HepG2 (cell line): ENCODE data around the gene UNC13D. TPM values are rescaled to one million over a fixed set of nuclear protein-coding genes. Genes with fewer than 3 reads are reported as not detected.

Experiments used
- ARNTL ChIP-seq: sonication (generic); formaldehyde crosslinking; IDR thresholded peaks from 2 replicates; pipeline ENCODE4 v1.4.0; 2020; ENCODE audit warnings: mild to moderate bottlenecking, missing genetic modification reagents
- ATF2 ChIP-seq: sonication (generic); formaldehyde crosslinking; IDR thresholded peaks from 2 replicates; pipeline ENCODE4 v1.4.0; 2020; ENCODE audit warnings: missing genetic modification reagents
- EED ChIP-seq: sonication (generic); formaldehyde crosslinking; IDR thresholded peaks from 2 replicates; pipeline ENCODE4 v1.5.0; 2020; ENCODE audit warnings: mild to moderate bottlenecking, missing genetic modification reagents
- ETV5 ChIP-seq: IDR thresholded peaks from 2 replicates; pipeline ENCODE4 v1.6.1; 2018; ENCODE audit warnings: missing biosample characterization, missing genetic modification reagents, inconsistent platforms, borderline replicate concordance
- GABPB1 ChIP-seq: IDR thresholded peaks from 2 replicates; pipeline ENCODE4 v1.6.1; 2016; ENCODE audit warnings: mild to moderate bottlenecking, missing genetic modification reagents, moderate library complexity, missing compliant biosample characterization
- SRY ChIP-seq: sonication (generic); formaldehyde crosslinking; IDR thresholded peaks from 2 replicates; pipeline ENCODE4 v1.8.0; 2022; ENCODE audit warnings: mild to moderate bottlenecking, missing genetic modification reagents
- U2AF1 ChIP-seq: fragments of 200-400 bp; formaldehyde crosslinking; optimal IDR thresholded peaks from 2 replicates; pipeline ENCODE3; 2017; ENCODE audit warnings: mild to moderate bottlenecking, low read depth, low read length
- ZBTB8A ChIP-seq: sonication (generic); formaldehyde crosslinking; IDR thresholded peaks from 2 replicates; pipeline ENCODE4 v1.4.0; 2020; ENCODE audit warnings: mild to moderate bottlenecking, low read depth, missing genetic modification reagents, borderline replicate concordance
- ZNF264 ChIP-seq: sonication (generic); formaldehyde crosslinking; IDR thresholded peaks from 2 replicates; pipeline ENCODE4 v1.4.0; 2020; ENCODE audit warnings: missing genetic modification reagents
- ZNF597 ChIP-seq: sonication (generic); formaldehyde crosslinking; IDR thresholded peaks from 2 replicates; pipeline ENCODE4 v1.5.0; 2020; ENCODE audit warnings: missing genetic modification reagents
- ZNF605 ChIP-seq: sonication (generic); formaldehyde crosslinking; IDR thresholded peaks from 2 replicates; pipeline ENCODE4 v1.8.0; 2022; ENCODE audit warnings: mild to moderate bottlenecking, missing genetic modification reagents
- ZNF746 ChIP-seq: sonication (generic); formaldehyde crosslinking; IDR thresholded peaks from 2 replicates; pipeline ENCODE4 v1.8.0; 2022; ENCODE audit warnings: mild to moderate bottlenecking, missing genetic modification reagents
- polyA plus RNA-seq, 8 experiments: library from polyadenylated mRNA; depleted of rRNA in 3 of 8; stranded (reverse) in 7 of 8; unstranded in 1 of 8; fragments of >200 nt; fragmentation: Illumina TruSeq in 4 of 8; extraction: Trizol in 4 of 8; gene quantifications; 2 replicates each; pipeline versions ENCODE4 v1.2.1 to v1.2.3, GENCODE V29; 2011 to 2016; ENCODE audit warnings: low read depth in 4 of 8, missing spikeins in 1 of 8, mixed read lengths in 1 of 8; ENCODE audit not compliant: insufficient read depth in 1 of 8
- total RNA-seq, 5 experiments: library from RNA; depleted of rRNA; stranded (reverse); fragments of >200 nt; fragmentation: Illumina TruSeq; extraction: Trizol; gene quantifications; 2 replicates each; pipeline ENCODE4 v1.2.3, GENCODE V29; 2016; ENCODE audit warnings: low read depth in 1 of 5
- TF ChIP-seq, protein P1 (sequence below): sonication (generic); formaldehyde crosslinking; IDR thresholded peaks from 2 replicates; pipeline ENCODE4 v1.5.1; 2020; ENCODE audit warnings: missing genetic modification reagents, mild to moderate bottlenecking, borderline replicate concordance
- TF ChIP-seq, protein P2 (sequence below): sonication (generic); formaldehyde crosslinking; IDR thresholded peaks from 2 replicates; pipeline ENCODE4 v1.8.1; 2023; ENCODE audit warnings: mild to moderate bottlenecking, missing genetic modification reagents
- TF ChIP-seq, protein P3 (sequence below): sonication (generic); formaldehyde crosslinking; IDR thresholded peaks from 2 replicates; pipeline ENCODE4 v1.4.0; 2020; ENCODE audit warnings: missing genetic modification reagents, borderline replicate concordance
- TF ChIP-seq, protein P4 (sequence below): sonication (generic); formaldehyde crosslinking; IDR thresholded peaks from 2 replicates; pipeline ENCODE4 v1.8.0; 2022; ENCODE audit warnings: mild to moderate bottlenecking, missing genetic modification reagents

Gene UNC13D
- total and polyA plus RNA-seq, 2 of the 13 experiments (the other 11 are each of a cell fraction or from before 2014, with no cell fraction given): 29.7 to 42.7 TPM

DNA sequence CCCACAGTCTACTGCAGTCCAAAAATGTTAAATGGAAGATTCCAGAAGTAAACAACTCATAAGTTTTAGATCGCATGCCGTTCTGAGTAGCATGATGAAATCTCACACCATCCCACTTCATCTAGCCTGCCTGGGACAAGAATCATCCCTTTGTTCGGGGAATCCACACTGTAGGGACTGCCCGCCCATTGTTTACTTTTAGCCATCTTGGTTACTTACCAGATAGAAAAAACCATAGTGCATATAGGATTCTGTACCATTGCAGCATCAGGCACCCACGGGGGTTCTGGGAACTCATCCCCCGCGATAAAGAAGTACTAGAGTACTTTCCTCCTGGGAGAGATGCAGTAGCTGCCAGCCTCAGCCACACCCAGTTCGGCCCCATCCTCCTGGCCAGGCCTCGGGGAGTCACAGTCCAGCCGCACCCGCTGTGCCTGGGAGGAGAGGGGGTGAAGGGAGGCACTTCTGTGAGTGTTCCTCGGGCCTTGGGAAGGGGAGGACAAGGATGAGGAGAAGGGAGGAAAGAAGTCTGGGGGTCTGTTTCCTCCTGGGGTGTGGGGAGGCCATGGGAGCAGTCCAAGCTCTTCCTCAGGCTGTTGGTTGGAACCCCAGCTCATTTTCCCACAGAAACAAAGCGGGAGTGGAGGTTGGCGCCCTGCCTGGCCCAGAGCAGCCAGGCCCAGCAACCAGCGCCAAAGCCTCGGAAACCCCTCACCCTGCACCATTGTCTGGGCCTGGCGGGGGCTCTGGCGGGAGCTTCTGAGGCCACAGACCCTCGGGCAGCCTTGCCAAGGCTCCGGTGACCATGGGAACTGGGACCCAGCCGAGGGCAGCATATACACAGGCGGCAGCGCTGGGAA, 25.3 kb upstream of the UNC13D start (continued):
- TF ChIP-seq, protein P1, sequence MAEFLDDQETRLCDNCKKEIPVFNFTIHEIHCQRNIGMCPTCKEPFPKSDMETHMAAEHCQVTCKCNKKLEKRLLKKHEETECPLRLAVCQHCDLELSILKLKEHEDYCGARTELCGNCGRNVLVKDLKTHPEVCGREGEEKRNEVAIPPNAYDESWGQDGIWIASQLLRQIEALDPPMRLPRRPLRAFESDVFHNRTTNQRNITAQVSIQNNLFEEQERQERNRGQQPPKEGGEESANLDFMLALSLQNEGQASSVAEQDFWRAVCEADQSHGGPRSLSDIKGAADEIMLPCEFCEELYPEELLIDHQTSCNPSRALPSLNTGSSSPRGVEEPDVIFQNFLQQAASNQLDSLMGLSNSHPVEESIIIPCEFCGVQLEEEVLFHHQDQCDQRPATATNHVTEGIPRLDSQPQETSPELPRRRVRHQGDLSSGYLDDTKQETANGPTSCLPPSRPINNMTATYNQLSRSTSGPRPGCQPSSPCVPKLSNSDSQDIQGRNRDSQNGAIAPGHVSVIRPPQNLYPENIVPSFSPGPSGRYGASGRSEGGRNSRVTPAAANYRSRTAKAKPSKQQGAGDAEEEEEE (CRISPR knock-in tag): no peak
- TF ChIP-seq ZNF605 (CRISPR knock-in tag) (no peak), SRY (peak; percentile 36; the same call in 1 of the 2 replicates), ATF2 (CRISPR knock-in tag) (peak; percentile 86), ETV5 (no peak; the same call in 1 of the 2 replicates), ARNTL (peak; percentile 62; the same call in 1 of the 2 replicates), ZNF264 (CRISPR knock-in tag) (peak; percentile 44; the same call in 1 of the 2 replicates), ZBTB8A (CRISPR knock-in tag) (no peak), EED (CRISPR knock-in tag) (0 out of 2 replicates have a peak, but pooled peaks have one; percentile 49), GABPB1 (CRISPR knock-in tag) (peak; percentile 48; the same call in 1 of the 2 replicates), ZNF746 (CRISPR knock-in tag) (peak; percentile 73; the same call in 1 of the 2 replicates), U2AF1 (peak; percentile 41), ZNF597 (CRISPR knock-in tag) (no peak)
- TF ChIP-seq, protein P2, sequence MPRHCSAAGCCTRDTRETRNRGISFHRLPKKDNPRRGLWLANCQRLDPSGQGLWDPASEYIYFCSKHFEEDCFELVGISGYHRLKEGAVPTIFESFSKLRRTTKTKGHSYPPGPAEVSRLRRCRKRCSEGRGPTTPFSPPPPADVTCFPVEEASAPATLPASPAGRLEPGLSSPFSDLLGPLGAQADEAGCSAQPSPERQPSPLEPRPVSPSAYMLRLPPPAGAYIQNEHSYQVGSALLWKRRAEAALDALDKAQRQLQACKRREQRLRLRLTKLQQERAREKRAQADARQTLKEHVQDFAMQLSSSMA (CRISPR knock-in tag): no peak
- TF ChIP-seq, protein P3, sequence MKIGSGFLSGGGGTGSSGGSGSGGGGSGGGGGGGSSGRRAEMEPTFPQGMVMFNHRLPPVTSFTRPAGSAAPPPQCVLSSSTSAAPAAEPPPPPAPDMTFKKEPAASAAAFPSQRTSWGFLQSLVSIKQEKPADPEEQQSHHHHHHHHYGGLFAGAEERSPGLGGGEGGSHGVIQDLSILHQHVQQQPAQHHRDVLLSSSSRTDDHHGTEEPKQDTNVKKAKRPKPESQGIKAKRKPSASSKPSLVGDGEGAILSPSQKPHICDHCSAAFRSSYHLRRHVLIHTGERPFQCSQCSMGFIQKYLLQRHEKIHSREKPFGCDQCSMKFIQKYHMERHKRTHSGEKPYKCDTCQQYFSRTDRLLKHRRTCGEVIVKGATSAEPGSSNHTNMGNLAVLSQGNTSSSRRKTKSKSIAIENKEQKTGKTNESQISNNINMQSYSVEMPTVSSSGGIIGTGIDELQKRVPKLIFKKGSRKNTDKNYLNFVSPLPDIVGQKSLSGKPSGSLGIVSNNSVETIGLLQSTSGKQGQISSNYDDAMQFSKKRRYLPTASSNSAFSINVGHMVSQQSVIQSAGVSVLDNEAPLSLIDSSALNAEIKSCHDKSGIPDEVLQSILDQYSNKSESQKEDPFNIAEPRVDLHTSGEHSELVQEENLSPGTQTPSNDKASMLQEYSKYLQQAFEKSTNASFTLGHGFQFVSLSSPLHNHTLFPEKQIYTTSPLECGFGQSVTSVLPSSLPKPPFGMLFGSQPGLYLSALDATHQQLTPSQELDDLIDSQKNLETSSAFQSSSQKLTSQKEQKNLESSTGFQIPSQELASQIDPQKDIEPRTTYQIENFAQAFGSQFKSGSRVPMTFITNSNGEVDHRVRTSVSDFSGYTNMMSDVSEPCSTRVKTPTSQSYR: peak; percentile 37; the same call in 1 of the 2 replicates
- TF ChIP-seq, protein P4, sequence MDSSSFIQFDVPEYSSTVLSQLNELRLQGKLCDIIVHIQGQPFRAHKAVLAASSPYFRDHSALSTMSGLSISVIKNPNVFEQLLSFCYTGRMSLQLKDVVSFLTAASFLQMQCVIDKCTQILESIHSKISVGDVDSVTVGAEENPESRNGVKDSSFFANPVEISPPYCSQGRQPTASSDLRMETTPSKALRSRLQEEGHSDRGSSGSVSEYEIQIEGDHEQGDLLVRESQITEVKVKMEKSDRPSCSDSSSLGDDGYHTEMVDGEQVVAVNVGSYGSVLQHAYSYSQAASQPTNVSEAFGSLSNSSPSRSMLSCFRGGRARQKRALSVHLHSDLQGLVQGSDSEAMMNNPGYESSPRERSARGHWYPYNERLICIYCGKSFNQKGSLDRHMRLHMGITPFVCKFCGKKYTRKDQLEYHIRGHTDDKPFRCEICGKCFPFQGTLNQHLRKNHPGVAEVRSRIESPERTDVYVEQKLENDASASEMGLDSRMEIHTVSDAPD: peak; percentile 99
